PC-9 (cell line): ENCODE measurements around the gene LIMS1.
"Not testable (repeated sequence)": the region's sequence is repeated elsewhere in the genome, so short reads cannot be mapped to it uniquely, and the experiment has no call there.

Experiments
- EZH2 ChIP-seq: fragments of 200-600 bp; sonication (generic); IDR thresholded peaks from 2 replicates; pipeline ENCODE4 v1.8.0; 2017; ENCODE audit warnings: antibody characterized with exemption, low read depth
- TF ChIP-seq, protein P1 (sequence below): fragments of 200-600 bp; sonication (generic); conservative IDR thresholded peaks from 2 replicates; pipeline ENCODE4 v1.6.1; 2017; ENCODE audit warnings: mixed run types, antibody characterized with exemption, mild to moderate bottlenecking, moderate library complexity

DNA sequence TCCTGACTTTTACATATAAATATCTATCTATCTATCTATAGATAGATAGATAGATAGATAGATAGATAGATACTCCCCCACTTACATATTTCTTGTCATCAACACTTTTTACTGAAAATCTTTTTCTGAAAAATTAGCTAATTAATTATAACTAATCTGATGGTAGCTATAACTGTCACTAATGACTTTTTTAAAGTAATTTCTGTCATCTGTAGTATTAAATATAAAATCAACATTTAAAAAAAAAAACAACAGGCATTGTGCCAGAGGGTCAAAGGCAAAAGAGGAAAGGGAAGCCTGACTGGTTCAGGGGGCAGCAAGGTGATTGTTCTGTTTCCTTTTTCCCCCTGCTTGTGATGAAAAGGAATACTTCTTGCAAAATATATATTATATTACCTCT is 122.0 kb downstream of the LIMS1 start:
- TF ChIP-seq, protein P1, sequence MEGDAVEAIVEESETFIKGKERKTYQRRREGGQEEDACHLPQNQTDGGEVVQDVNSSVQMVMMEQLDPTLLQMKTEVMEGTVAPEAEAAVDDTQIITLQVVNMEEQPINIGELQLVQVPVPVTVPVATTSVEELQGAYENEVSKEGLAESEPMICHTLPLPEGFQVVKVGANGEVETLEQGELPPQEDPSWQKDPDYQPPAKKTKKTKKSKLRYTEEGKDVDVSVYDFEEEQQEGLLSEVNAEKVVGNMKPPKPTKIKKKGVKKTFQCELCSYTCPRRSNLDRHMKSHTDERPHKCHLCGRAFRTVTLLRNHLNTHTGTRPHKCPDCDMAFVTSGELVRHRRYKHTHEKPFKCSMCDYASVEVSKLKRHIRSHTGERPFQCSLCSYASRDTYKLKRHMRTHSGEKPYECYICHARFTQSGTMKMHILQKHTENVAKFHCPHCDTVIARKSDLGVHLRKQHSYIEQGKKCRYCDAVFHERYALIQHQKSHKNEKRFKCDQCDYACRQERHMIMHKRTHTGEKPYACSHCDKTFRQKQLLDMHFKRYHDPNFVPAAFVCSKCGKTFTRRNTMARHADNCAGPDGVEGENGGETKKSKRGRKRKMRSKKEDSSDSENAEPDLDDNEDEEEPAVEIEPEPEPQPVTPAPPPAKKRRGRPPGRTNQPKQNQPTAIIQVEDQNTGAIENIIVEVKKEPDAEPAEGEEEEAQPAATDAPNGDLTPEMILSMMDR, result not testable (repeated sequence)
- TF ChIP-seq EZH2, result not testable (repeated sequence)
